ENCODE data around the gene XPO6. TPM values are rescaled to one million over a fixed set of nuclear protein-coding genes. Genes with fewer than 3 reads are reported as not detected.

Gene XPO6
- total RNA-seq, 1 donor from 2014 or later, result 82.9 TPM

- DNase-seq (ENCODE audit: low spot score, unreplicated experiment), result no peak
- H3K9me3 Mint-ChIP-seq (ENCODE audit: low read depth), result no peaks in the 10 kb centered on the region
- H3K36me3 Mint-ChIP-seq (ENCODE audit: insufficient read depth), result peaks cover 18% of the 10 kb centered on the region
- no peaks in the 10 kb centered on the region for H3K27me3 Mint-ChIP-seq
- H3K4me3 Mint-ChIP-seq (ENCODE audit: low read depth), result no peak overlapping the region
- no peak overlapping the region for H3K27ac Mint-ChIP-seq
- TF ChIP-seq, protein P1, sequence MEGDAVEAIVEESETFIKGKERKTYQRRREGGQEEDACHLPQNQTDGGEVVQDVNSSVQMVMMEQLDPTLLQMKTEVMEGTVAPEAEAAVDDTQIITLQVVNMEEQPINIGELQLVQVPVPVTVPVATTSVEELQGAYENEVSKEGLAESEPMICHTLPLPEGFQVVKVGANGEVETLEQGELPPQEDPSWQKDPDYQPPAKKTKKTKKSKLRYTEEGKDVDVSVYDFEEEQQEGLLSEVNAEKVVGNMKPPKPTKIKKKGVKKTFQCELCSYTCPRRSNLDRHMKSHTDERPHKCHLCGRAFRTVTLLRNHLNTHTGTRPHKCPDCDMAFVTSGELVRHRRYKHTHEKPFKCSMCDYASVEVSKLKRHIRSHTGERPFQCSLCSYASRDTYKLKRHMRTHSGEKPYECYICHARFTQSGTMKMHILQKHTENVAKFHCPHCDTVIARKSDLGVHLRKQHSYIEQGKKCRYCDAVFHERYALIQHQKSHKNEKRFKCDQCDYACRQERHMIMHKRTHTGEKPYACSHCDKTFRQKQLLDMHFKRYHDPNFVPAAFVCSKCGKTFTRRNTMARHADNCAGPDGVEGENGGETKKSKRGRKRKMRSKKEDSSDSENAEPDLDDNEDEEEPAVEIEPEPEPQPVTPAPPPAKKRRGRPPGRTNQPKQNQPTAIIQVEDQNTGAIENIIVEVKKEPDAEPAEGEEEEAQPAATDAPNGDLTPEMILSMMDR (IDR thresholded peaks at IDR 0.05; ENCODE audit: unreplicated experiment), result no peak
- H3K4me1 Mint-ChIP-seq (ENCODE audit: low read depth), result no peaks in the 10 kb centered on the region
These were observed 98.9 kb downstream of the XPO6 start for GRCh38 chr16:28112908-28113307.

- DNase-seq (ENCODE audit: low spot score, unreplicated experiment), result no peak
- Mint-ChIP-seq H3K4me1 (ENCODE audit: low read depth) (no peaks in the 10 kb centered on the region), H3K4me3 (ENCODE audit: low read depth) (no peak overlapping the region), H3K27me3 (no peaks in the 10 kb centered on the region), H3K27ac (no peak overlapping the region), H3K36me3 (ENCODE audit: insufficient read depth) (peaks cover 16% of the 10 kb centered on the region), H3K9me3 (ENCODE audit: low read depth) (no peaks in the 10 kb centered on the region)
- TF ChIP-seq, protein P1 (IDR thresholded peaks at IDR 0.05; ENCODE audit: unreplicated experiment), result no peak
These were observed 100.8 kb downstream of the XPO6 start for GRCh38 chr16:28110977-28111376.

DNA sequence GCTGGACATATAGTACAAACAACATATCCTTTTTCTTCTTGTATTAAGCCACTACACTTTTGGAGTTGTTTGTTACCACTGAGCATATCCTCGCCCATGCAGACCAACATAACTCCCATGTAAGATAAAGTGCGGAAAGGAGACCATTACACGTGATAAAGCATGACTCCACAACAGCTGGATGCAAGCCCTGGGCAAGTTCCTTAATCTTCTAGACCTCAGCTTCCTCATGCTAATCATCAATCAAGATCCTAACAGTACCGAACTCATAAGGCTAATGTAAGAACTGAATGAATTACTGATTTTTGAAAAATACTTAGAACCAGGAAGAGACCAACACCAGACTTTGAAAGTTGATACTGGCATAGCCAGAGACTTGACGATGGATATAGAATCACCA is 101.3 kb downstream of the XPO6 start:
- no peak for DNase-seq (ENCODE audit: low spot score, unreplicated experiment)
- H3K27ac Mint-ChIP-seq, result no peak overlapping the region
- H3K4me3 Mint-ChIP-seq (ENCODE audit: low read depth), result no peak overlapping the region
- peaks cover 13% of the 10 kb centered on the region for H3K36me3 Mint-ChIP-seq (ENCODE audit: insufficient read depth)
- no peaks in the 10 kb centered on the region for H3K9me3 Mint-ChIP-seq (ENCODE audit: low read depth)
- TF ChIP-seq, protein P1 (IDR thresholded peaks at IDR 0.05; ENCODE audit: unreplicated experiment), result no peak
- H3K27me3 Mint-ChIP-seq, result no peaks in the 10 kb centered on the region
- H3K4me1 Mint-ChIP-seq (ENCODE audit: low read depth), result no peaks in the 10 kb centered on the region

GRCh38 chr16:28110074-28110473 is 101.7 kb downstream of the XPO6 start:
- no peak for DNase-seq (ENCODE audit: low spot score, unreplicated experiment)
- TF ChIP-seq, protein P1 (IDR thresholded peaks at IDR 0.05; ENCODE audit: unreplicated experiment), result no peak
- Mint-ChIP-seq H3K9me3 (ENCODE audit: low read depth) (no peaks in the 10 kb centered on the region), H3K27ac (no peak overlapping the region), H3K27me3 (no peaks in the 10 kb centered on the region), H3K4me3 (ENCODE audit: low read depth) (no peak overlapping the region), H3K4me1 (ENCODE audit: low read depth) (no peaks in the 10 kb centered on the region), H3K36me3 (ENCODE audit: insufficient read depth) (peaks cover 12% of the 10 kb centered on the region)

- Mint-ChIP-seq H3K4me1 (ENCODE audit: low read depth) (no peaks in the 10 kb centered on the region), H3K27me3 (no peaks in the 10 kb centered on the region), H3K9me3 (ENCODE audit: low read depth) (no peaks in the 10 kb centered on the region), H3K27ac (no peak overlapping the region), H3K4me3 (ENCODE audit: low read depth) (no peak overlapping the region), H3K36me3 (ENCODE audit: insufficient read depth) (peaks cover 12% of the 10 kb centered on the region)
- no peak for DNase-seq (ENCODE audit: low spot score, unreplicated experiment)
- TF ChIP-seq, protein P1 (IDR thresholded peaks at IDR 0.05; ENCODE audit: unreplicated experiment), result no peak
These were observed 103.0 kb downstream of the XPO6 start for GRCh38 chr16:28108590-28109247.
